GM21717 (cell line): ENCODE results near the gene SLC2A10.

ENCODE experiments used
- ATAC-seq: cut with Tn5 transposase; IDR thresholded peaks from one replicate; pipeline ENCODE4 v1.9.1; 2021; ENCODE audit warnings: mild to moderate bottlenecking, moderate library complexity; ENCODE audit not compliant: unreplicated experiment

SLC2A10 gene

GRCh38 chr20:46701986-46702385 lies 7.5 kb upstream of the SLC2A10 start:
- ATAC-seq, result no peak

DNA sequence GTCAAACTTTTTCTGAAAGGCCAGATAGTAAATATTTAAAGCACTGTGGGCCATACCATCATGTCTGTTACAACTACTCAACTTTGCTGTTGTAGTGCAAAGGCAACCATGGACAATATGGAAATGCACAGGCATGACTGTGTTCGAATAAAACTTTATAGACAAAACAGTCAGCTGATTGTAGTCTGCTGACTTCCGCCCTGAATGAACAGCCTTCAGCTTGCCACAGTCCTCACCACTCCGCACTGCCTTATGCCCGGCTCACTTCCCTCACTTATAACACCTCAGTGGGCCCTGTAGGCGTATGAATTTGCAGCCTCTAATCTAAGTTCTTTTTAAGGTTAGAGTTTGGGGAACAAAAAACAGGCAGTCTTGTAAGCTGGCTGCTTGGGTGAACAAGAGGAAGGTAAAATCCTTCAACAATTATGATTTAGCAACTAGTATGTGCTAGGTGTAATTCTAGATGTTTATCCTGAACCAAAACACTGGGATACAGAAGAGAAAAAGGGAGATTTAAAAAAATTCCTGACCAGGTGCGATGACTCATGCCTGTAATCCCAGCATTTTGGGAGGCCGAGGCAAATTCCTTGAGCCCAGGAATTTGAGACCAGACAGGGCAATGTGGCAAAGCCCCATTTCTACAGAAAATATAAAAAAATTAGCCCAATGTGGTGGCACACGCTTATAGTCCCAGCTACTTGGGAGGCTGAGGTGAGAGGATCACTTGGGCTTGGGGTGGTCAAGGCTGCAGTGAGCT lies 6.8 kb upstream of the SLC2A10 start:
- no peak for ATAC-seq

- no peak for ATAC-seq
Observed at GRCh38 chr20:46703435-46703834, 6.0 kb upstream of the SLC2A10 start.

DNA sequence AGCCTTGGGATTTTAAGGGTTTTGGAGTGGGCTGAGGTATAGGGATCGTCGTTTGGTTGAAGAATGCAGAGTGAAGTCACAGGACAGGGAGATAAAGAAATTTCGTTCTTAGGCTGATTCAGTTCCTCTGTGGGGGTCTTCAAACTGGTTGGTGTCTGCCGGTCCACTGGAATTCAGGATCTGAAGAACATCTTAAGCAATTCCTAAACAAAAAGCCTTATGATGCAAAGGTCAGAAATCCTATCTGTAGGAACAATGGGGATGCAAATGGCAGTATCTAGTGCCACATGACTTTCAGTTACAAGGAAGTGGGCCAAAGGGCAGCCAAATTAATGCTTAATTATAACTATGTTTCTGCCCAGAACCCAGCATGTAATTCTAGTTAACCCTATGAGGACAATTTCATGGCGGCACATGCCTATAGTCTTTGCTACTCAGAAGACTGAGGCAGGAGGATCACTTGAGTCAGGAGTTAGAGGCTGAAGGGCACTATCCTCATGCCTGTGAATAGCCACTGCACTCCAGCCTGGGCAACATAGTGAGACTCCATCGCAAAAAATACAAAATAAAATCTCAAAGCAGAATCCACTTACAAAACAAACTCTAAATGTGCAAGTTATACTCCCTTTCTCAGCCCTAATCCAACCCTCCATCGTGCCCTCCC lies 4.6 kb upstream of the SLC2A10 start:
- ATAC-seq, result no peak

DNA sequence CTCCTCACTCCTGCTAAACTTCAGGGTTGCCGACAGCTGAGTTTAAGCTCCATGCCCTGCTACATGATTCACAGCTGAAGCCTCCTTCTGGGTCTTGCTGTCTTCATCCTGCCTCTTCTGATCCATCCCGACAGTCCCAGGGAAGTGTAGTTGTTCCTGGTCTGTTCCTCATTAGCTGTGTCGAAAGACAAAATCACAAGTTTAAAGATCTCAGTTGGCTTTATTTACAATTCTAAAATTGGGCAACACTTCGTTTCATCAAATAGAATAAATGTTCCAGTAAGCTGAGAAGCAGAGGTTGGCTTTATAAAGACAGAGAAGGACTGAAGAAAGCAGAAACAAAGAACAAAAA lies 4.1 kb upstream of the SLC2A10 start:
- no peak for ATAC-seq

- ATAC-seq, result no peak
Observed at GRCh38 chr20:46706242-46706641, 3.2 kb upstream of the SLC2A10 start.

DNA sequence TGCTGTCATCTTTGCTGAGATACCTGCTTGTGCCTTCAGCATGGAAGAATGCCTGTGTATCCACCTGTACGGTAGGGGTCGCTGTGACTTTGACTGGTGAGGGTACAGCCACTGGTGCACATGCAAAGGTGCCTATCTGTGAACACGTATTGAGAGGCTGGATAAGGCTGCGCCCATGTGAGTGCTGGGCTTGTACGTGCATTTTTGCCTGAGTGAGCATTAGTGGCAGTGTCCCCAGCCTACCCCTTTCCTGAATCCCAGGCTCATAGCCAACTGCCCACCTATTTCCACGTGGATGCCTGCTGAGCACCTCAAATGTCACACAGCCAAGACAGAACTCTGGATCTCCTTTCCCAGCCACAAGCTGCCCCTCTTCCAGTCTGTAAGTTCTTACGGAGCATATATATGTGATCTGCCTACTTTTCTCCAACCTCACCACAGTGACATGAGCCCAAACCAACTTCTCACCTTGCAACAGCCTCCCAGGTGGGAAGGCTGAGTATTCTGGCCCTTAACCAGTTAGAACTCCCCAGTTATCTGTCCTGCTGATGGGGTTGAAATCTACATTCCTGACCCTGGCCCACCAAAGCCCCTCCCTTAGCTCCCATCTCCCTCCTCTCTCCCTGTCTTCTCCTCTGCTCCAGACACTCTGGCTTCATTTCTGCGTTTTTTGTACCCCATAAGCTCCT lies 1.1 kb upstream of the SLC2A10 start:
- ATAC-seq, result no peak

DNA sequence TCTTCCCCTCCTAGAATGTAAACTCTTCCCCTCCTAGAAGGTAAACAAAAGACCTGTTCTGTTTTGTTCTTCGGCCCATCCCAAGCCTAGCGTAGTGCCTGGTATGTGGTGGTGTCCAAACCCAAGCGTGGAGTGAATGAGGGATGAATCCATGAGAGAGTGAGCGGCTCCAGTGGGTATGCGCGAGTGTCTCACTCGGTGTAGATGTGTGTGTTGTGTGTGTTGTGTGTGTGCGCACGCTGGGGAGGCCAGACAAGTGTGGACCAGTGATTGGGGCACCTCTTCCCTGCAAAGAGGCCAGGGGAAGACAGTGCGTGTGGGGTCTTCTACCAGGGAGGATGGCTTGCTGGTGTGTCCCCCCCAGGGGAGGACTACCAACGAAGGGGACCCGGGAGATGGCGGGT lies 392 bp upstream of the SLC2A10 start:
- no peak for ATAC-seq

- ATAC-seq, result no peak
Observed at GRCh38 chr20:46710153-46710913, 884 bp downstream of the SLC2A10 start.

DNA sequence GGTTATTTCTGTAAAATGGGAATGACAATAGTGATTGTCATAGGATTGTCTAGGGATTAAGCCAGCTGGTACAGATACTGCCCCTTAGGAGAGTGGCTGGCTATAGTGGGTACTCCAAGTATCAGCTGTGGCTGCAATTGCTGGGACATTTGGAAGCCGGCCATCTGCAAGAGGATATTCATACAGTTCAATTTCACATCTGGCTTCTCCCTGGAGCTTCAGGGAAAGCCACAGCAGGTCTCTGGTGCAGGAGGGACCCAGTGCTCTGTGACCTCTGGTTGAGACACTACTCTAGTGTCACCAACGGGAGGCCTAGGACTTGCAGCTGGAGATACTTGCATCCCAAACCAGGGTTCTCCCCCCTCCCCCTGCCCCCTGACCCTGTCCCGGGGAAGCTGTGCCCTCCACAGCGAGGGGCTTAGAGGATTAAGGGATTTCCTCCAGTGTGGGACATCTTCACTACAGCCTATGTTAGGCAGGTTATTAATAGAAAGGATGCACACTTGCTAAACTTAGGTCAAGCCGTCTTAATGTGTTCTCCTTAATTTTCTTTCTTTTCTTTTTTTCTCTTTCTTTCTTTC lies 2.7 kb downstream of the SLC2A10 start:
- ATAC-seq, result no peak

DNA sequence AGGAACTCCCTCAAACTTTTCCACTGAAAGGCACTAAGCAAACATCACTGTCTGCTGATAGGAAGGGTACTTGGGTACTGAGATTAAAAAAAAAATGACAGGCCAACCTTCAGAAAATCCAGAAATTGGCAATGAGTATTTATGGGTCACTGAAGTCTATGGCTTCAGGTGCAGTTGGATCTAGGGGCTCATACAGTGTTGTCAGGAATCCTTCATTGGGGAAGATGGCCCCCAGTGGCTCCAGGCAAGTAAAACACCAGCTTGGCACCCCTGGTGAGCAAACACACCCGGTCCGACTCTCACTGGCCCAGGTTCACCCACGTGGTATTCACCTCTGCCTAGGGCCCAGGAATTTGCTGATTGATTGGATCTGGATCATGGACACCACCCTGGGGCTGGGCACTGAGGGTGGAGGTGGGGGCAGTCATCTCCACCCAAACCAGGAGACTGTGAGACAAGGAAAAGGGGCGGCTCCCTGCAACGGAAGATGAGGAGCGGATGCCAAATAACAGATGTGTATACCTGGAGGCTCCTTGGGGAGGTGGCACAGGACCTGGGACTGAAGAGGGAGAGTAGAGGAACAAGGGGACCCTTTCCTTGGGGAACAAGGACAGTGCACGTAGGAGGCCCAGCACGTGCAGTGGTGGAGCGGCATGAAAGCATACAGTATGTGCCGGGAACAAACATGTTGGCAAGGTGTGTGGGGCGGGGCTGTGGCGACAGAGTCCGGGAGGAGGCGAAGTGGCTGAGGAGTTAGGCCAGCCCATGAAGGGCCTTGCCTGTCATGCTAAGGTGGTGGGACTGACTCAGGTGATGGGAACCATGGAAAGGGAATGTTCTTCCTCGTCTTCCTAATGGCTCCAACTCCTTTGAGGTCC lies 4.7 kb downstream of the SLC2A10 start:
- no peak for ATAC-seq

GRCh38 chr20:46715292-46715756 lies 5.9 kb downstream of the SLC2A10 start:
- ATAC-seq, result no peak

- ATAC-seq, result no peak
Observed at GRCh38 chr20:46717818-46718541, 8.5 kb downstream of the SLC2A10 start.

- ATAC-seq, result no peak
Observed at GRCh38 chr20:46720019-46720418, 10.6 kb downstream of the SLC2A10 start.

- no peak for ATAC-seq
Observed at GRCh38 chr20:46720776-46721425, 11.5 kb downstream of the SLC2A10 start.

GRCh38 chr20:46721476-46721875 lies 12.0 kb downstream of the SLC2A10 start:
- no peak for ATAC-seq

DNA sequence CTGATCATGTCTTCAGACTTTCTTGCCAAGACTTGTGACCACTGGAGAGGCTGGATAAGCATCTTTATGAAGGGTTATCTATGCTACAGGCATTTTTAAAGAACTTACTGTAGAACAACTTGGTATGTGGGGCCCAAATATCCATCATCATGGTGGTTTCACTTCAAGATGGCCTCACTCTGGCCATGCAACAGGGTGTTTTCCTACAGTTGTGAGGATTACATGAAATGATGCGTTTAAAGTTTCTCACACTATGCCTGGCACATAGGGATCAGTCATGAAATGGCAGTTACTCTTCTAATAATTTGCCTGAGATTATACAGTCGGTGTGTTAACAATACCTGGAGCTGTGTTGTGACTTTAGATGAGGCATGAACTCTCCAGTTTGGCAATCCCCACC lies 13.0 kb downstream of the SLC2A10 start:
- no peak for ATAC-seq

DNA sequence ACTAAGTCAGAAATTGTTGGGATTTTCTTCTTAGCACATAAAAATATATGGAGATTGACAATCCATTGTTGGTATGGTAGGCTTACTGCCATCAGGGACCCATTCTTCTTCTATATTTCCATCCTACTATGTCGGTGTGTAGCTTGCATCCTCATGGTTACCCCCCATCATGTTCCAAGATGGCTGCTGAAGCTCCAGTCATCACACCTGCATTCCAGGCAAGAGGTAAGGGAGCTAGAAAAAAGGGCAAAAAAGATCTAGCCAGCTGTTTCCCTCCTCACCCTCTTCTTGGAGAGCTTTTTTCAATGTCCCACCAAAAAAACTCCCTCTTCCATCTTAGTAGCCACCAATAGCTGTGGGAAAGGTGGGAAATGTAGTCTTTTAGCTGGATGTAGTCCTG lies 13.6 kb downstream of the SLC2A10 start:
- no peak for ATAC-seq
